SU-DHL-6 (cell line): ENCODE measurements around the gene GAN.

ENCODE experiments used
- EZH2phosphoT487 ChIP-seq: fragments of 200-600 bp; sonication (generic), shearing (Covaris generic); conservative IDR thresholded peaks from 2 replicates; pipeline ENCODE4 v1.6.1; 2018; ENCODE audit warnings: mild to moderate bottlenecking, antibody characterized with exemption, low read length, moderate library complexity, mixed read lengths
- TF ChIP-seq, protein P1 (sequence below): fragments of 200-600 bp; sonication (generic); IDR thresholded peaks from one replicate; pipeline ENCODE4 v1.5.1; 2017; ENCODE audit warnings: antibody characterized with exemption, mild to moderate bottlenecking, low read length, moderate library complexity; ENCODE audit not compliant: insufficient read depth, poor library complexity, severe bottlenecking

DNA sequence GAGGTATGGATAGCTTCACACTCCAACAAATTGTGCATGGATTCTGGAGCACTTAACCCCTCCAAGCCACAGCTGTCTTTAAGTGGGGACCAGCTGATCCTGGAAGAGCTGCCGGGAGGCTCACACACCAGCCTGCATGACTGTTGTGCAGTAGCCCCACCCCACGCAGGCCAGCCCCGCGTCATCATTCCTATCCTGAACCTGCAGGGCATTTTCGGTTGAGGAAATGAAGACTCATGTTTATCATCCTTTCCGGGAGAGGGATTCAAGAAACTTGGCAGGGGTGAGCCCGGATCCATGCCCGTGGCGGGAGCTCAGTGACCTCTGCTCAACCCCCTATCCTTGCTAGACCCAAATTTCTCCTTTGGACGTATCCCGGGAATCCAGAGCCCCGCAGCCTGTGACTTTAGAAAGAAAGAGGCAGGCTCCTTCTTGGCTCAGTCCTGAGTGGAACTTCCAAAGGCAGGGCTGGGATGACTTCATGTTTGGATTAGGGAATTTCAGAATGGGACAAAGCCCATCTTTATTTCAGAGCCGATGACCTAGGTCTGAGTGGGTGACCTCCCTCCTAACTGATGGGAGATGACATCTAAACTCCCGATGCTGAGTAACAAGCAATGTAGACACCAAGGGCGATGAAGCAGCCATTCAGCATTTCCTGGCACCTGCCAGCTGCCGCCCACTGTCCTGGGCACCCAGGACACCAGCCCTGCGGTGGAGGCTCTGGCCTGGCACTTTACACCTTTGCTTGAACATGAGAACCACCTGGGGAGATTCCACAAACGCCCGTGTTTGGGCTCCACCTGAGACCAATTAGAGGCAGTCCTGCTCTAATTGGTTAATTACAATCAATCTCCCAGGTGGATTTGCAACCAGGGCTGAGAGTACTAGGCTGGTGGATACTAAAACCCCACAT is 86.5 kb downstream of the GAN start:
- TF ChIP-seq, protein P1, sequence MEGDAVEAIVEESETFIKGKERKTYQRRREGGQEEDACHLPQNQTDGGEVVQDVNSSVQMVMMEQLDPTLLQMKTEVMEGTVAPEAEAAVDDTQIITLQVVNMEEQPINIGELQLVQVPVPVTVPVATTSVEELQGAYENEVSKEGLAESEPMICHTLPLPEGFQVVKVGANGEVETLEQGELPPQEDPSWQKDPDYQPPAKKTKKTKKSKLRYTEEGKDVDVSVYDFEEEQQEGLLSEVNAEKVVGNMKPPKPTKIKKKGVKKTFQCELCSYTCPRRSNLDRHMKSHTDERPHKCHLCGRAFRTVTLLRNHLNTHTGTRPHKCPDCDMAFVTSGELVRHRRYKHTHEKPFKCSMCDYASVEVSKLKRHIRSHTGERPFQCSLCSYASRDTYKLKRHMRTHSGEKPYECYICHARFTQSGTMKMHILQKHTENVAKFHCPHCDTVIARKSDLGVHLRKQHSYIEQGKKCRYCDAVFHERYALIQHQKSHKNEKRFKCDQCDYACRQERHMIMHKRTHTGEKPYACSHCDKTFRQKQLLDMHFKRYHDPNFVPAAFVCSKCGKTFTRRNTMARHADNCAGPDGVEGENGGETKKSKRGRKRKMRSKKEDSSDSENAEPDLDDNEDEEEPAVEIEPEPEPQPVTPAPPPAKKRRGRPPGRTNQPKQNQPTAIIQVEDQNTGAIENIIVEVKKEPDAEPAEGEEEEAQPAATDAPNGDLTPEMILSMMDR = no peak
- no peak for TF ChIP-seq EZH2phosphoT487
